Measurements from ENCODE around the gene TBC1D32.
"Not testable (repeated sequence)": the region's sequence is repeated elsewhere in the genome, so short reads cannot be mapped to it uniquely, and the experiment has no call there.

The TBC1D32 gene

DNA sequence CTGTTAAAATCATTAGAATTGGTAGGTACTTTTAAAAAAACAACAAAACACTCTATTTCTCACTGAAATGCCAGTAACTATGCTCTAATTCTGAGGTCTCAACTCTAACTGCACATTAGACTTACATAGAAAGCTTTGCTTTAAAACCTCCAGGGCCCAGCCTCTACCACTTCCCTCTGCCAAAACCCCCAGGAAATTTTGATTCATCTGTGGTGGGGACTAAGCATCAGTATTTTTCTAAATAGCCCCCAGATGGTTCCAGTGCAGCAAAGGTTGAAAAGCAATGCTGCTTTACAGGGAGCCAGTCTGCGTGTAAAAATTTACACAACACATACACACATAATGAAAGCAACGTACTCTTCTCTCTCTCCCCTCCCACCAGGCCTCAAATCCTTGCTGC is 3.8 kb downstream of the TBC1D32 start:
- DNase-seq = no peak

DNA sequence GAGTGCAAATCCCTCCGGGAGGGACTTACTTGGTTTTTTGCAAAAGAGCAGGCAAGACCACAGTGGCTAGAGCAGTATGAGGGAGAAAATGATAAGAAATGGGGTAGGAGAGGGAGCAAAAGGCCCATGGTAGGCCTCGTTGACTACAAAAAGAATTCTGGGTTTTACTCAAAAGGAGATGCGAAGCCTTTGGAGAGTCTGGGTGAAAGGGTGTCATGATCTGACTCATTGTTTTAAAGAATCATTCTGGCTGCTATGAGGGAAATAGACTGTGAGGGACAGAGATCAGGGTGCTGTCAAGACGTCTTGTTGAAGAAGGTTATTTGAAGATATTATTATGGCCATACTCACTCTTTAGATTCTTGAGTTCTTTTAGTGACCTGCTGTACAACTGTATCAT is 13.0 kb downstream of the TBC1D32 start:
- DNase-seq = no peak

- DNase-seq = no peak
These were observed 14.7 kb downstream of the TBC1D32 start for GRCh38 chr6:121319603-121320002.

DNA sequence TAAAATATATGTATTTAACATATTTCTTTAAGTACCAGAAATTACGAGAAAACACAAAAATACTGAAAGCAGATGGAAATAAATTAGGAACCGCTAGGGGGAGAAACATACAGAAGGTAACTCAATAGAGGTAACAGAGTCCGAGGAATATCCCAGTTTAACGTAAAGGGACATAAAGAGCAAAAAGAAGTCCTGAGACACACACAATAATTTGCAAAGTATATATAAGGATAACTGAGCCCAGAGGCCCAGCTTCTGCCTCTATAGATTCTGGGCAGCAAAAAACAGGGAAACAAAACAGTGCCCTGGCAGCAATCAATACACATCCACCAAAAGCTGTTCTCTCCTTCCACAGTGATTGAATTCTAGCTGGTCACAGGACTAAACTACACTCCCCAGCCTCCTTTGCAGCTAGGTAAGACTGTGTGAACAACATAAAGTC is 15.1 kb downstream of the TBC1D32 start:
- no peak for DNase-seq

GRCh38 chr6:121314381-121315112 is 19.7 kb downstream of the TBC1D32 start:
- DNase-seq = no peak

DNA sequence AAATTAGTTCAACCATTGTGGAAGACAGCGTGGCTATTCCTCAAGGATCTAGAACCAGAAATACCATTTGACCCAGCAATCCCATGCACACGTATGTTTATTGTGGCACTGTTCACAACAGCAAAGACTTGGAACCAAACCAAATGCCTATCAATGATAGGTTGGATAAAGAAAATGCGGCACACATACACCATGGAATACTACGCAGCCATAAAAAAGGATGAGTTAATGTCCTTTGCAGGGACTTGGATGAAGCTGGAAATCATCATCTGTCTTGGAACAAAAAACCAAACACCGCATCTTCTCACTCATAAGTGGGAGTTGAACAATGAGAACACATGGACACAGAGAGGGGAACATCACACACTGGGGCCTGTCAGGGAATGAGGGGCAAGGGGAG is 22.5 kb downstream of the TBC1D32 start:
- DNase-seq = not testable (repeated sequence)

DNA sequence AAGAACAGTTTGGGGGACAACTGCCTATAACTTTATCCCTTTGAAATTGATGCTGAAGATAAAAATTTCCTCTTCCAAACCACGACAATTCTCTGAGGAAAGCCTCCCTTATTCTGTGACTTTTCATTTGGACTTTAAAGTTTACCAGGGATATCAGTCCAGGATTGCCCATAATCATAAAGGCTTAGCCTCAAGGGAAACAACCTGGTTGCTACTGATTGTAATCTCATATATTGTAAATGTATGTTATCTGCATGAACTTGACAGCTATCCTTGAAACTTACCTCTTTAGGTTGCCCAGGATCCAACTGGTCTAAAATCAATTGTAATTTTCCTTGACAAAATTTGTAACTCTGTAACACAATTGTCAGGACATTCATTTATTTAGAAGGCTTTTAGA is 23.8 kb downstream of the TBC1D32 start:
- no peak for DNase-seq

GRCh38 chr6:121309768-121310469 is 24.4 kb downstream of the TBC1D32 start:
- DNase-seq = no peak

DNA sequence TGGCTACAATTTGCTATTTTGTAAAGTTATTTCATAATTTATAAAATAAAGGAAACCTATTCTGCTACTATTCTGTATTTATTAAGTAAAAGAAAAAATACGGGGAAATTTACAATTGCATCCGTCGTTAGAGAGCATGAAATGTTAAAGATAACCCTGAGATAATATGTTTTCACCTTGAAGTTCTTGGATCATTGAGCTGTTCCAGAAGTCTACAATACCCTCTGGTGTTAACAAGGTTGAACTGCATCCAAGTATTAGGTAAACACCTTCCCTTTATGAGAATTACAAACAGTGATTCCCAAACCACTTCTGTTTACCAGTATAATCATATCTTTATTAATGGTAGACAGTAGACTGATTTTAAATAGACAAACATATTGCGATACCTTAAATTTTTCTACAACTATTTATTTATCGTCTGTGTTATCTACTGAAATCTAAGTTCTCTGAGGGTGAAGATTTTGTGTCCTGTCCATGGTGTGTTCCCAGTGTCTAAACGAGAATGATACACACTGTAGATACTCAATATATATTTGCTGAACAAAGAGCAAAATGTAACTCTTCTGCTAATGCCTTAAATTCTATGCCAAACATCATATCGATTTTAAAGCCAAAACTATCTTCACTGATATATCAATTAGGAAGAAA is 28.2 kb downstream of the TBC1D32 start:
- DNase-seq = no peak

- no peak for DNase-seq
These were observed 31.4 kb downstream of the TBC1D32 start for GRCh38 chr6:121302882-121303281.

DNA sequence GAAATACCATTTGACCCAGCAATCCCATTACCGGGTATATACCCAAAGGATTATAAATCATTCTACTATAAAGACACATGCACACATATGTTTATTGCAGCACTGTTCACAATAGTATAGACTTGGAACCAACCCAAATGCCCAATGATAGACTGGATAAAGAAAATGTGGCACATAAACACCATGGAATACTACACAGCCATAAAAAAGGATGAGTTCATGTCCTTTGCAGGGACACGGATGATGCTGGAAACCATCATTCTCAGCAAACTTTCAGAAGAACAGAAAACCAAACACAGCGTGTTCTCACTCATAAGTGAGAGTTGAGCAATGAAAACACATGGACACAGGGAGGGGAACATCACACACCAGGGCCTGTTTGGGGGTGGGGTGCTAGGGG is 33.1 kb downstream of the TBC1D32 start:
- not testable (repeated sequence) for DNase-seq

DNA sequence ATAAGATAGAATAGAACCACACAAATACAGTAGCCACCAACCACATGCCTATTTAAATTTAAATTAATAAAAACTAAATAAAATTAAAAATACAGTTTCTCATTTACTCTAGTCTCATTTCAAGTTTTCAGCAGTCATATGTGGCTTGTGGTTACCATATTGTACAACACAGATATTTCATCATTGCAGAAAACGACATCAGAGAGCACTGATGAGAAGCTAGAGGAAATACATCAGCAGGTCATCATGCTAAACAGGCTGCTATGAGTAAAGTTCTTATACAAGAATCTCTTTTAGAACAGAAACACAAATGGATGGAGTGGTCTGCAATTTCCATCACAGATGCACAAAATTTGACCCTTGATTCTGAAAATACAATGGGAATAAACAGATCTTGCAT is 36.6 kb downstream of the TBC1D32 start:
- DNase-seq = no peak

DNA sequence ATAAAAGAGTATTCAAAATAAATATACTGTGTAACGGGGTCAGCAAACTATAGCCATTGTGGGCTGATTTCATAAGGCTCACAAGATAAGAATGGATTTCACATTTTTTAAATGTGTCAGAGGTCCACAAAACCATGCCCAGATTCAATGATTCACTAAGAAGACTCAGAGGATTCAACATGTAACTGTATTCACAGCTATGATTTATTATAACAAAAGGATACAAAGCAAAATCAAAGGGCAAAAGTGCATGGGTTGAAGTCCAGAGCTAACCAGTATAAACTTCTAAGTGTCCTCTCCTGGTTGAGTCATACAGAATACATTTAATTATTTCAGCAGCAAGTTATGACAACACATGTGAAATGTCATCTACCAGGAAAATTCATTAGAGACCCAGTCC is 49.2 kb downstream of the TBC1D32 start:
- DNase-seq = no peak

DNA sequence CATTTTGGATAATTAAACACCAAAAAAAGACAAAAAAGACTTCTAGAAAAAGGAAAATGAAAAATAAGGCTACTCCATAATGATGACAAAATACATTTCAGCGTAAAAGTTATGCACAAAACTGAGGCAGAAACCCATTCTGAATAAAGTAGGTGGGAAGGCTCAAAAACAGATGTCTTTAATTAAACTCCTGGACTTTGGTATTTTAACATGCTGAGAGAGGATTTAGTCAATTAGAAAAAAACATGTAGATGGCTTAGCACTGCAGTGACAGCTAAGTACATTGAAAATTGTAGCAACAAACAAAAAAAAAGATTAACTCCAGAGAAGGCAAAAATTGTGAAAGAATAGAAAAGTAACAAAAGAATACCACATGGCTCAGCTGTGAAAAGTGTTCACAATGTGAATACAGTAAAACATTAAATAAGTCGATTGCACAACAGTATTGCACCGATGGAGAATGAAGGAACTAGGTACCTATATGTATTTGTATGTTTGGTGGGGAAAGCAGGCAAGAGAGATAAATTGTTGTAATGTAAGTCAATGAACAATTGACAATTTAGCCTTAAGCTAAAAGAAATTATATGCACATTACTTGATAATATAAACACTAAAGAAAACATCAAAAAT is 59.5 kb downstream of the TBC1D32 start:
- DNase-seq = no peak

GRCh38 chr6:121263742-121264141 is 70.5 kb downstream of the TBC1D32 start:
- no peak for DNase-seq

GRCh38 chr6:121260651-121261102 is 73.6 kb downstream of the TBC1D32 start:
- DNase-seq = no peak

- no peak for DNase-seq
These were observed 86.9 kb downstream of the TBC1D32 start for GRCh38 chr6:121247386-121247785.

- no peak for DNase-seq
These were observed 91.9 kb downstream of the TBC1D32 start for GRCh38 chr6:121242386-121242785.

GRCh38 chr6:121237859-121238258 is 96.4 kb downstream of the TBC1D32 start:
- DNase-seq = no peak

- DNase-seq = no peak
These were observed 97.3 kb downstream of the TBC1D32 start for GRCh38 chr6:121236984-121237383.

DNA sequence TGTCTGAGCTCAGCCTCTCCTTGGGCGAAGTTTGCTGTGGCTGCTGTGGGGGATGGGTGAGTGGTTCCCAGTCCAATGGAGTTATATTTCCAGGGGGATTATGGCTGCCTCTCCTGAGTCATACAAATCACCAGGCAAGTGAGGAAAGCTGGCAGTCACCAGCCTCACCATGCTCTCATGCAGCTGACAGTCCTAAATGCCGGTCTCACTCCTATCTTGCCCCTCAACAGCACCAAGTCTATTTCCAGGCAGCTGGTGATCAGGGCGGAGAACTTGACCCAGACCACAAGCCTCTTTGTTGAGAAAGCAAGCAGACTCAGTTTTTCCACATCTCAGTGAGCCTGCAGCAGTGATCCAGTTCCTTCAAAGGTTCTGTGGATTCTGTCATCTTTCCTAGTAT is 98.9 kb downstream of the TBC1D32 start:
- no peak for DNase-seq

- no peak for DNase-seq
These were observed 110.3 kb downstream of the TBC1D32 start for GRCh38 chr6:121223930-121224329.

DNA sequence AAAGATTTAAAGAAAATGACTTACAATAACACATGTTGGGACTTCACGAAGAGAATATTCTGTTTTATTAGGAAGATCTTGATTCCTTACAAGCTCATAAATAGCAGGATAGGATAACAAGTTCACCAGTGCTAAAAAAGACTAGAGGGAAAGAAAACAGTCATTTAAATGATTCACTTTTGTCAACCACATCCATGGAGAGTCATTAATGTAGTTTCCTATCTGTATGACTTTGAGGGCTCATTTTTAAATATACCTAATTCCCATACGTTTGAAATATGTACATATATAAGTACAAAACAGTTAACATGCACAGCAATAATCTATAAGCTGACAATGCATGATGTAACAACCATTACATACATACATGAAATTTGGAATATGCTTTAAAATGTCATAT is 111.1 kb downstream of the TBC1D32 start:
- no peak for DNase-seq

GRCh38 chr6:121222656-121223055 is 111.6 kb downstream of the TBC1D32 start:
- DNase-seq = no peak

Data from stimulated activated CD4-positive, alpha-beta T cell treated with anti-CD3 and anti-CD28 coated beads, Interleukin-2, amount 100 ng/mL, for 24 hours (primary cell).